Neuron (in vitro differentiated cells): ENCODE measurements around the gene NCBP2L.

Source experiments
- H2AFZ ChIP-seq: one replicate; pipeline ENCODE4 v1.6.1; 2013; ENCODE audit warnings: low read depth, mild to moderate bottlenecking, inconsistent platforms, low read length, moderate library complexity
- H3K27me3 ChIP-seq: one replicate; pipeline ENCODE4 v1.6.1; 2013; ENCODE audit warnings: low read length; ENCODE audit not compliant: insufficient read depth
- H3K36me3 ChIP-seq: one replicate; pipeline ENCODE4 v1.6.1; 2013; ENCODE audit warnings: low read length; ENCODE audit not compliant: insufficient read depth
- H3K4me1 ChIP-seq: one replicate; pipeline ENCODE4 v1.6.1; 2013; ENCODE audit warnings: low read length; ENCODE audit not compliant: insufficient read depth
- H3K4me3 ChIP-seq: 2 replicates; pipeline ENCODE4 v1.5.1; 2013; ENCODE audit warnings: mild to moderate bottlenecking, low read length, moderate library complexity
- H3K9me3 ChIP-seq: one replicate; pipeline ENCODE4 v1.6.1; 2013; ENCODE audit warnings: low read length

Gene NCBP2L

GRCh38 chrX:107760304-107761077 lies 17.0 kb upstream of the NCBP2L start:
- no peak overlapping the region for H3K4me3 ChIP-seq
- no peaks in the 10 kb centered on the region for H3K9me3 ChIP-seq
- H3K27me3 ChIP-seq: peaks cover 3% of the 10 kb centered on the region
- no peaks in the 10 kb centered on the region for H3K4me1 ChIP-seq
- H3K36me3 ChIP-seq: no peaks in the 10 kb centered on the region
- no peak overlapping the region for H2AFZ ChIP-seq

- Histone ChIP-seq H2AFZ (no peak overlapping the region), H3K36me3 (no peaks in the 10 kb centered on the region), H3K4me3 (no peak overlapping the region), H3K4me1 (no peaks in the 10 kb centered on the region), H3K27me3 (peaks cover 8% of the 10 kb centered on the region), H3K9me3 (no peaks in the 10 kb centered on the region)
Measured at GRCh38 chrX:107763647-107764046, 13.9 kb upstream of the NCBP2L start.

DNA sequence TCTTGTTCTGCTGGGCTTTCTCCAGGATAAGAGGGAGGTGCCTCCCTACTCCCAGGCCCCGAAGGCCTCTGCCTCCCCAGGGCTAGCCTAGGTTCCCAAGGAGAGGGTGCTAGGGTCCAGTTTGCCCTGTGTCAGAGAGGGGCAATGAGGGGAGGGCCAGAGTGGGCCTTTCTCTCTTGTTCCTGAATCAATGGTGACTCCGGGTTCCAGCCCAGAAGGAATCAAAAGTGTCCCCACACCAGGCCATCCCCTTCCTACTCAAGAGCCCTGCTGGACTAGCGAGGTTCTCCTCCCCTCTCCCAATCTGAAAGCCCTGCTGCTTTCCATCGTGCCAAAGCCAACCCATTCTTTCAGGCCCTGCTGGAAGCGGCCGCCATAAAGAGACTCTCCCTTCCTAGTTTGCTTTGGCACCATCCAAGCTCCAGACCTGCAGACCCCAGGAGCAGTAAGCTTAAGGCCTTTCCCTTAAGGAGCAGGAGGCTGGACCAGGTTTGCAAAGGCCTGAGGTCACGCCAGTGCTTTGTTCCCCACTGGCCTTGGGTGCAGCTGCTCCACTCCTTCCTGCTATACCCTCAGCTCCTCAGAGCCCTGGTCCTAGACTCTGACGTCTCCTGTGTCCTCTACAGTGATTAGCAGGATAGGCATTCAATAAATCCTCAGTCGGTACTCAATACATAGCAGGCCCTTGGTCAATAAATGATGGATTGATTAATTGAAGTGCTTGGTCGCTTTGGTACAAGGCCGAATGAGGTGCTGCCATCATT lies 12.5 kb upstream of the NCBP2L start:
- Histone ChIP-seq H3K4me1 (no peaks in the 10 kb centered on the region), H3K9me3 (no peaks in the 10 kb centered on the region), H3K36me3 (no peaks in the 10 kb centered on the region), H3K4me3 (no peak overlapping the region), H3K27me3 (peaks cover 8% of the 10 kb centered on the region), H2AFZ (no peak overlapping the region)

DNA sequence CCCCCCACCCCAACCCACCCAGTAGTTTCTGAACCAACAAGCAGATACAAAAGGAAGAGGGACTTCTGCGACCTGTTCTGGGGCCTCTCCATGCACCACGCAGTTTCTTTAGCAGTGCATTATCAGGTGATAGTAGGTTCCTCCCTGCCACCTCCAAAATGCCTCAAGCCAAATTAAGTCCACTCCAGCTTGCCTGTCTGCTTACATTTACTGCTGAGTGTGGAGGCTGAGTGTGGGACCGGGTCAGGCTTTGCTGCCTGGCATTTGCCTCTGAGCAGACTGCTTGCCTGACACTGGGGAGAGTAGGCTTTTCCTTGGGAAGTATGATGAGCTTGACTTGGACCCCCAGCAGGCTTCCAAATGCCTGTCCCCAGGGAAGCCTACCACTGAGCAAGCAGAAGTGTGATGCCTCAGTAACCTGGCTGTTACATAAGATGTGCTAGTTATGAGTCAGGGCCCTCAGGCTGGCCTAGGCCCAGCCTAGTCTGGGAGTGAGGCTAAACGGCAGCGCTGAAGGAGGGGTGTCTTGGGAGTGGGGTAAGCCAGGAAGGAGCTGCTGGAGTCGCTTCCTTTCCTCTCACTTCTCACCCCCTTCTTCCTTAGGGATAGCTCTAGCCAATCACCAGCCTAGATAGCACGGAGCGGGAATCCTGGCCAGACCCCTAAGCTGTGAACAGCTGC lies 10.9 kb upstream of the NCBP2L start:
- Histone ChIP-seq H3K27me3 (peaks cover 13% of the 10 kb centered on the region), H3K4me1 (no peaks in the 10 kb centered on the region)

DNA sequence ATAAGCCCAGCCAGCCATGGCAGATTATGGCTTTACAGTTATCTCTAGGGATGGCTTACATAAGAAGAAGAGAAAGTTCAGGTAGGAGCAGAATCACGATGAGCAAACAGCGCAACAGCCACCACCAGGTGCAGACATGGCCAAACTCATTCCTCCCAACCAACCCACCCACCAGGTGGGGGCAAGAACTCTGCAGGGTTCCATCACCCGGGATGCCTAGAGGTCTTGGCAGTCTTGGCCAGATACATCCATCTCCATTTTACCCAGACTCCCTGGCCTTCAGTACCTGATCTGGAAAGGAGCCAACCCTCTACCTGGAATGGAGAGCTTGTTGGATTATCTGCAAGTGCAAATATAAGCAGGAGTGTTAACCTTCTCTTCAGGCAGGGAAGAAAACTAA lies 9.5 kb upstream of the NCBP2L start:
- Histone ChIP-seq H3K4me3 (no peak overlapping the region), H3K27me3 (peaks cover 14% of the 10 kb centered on the region)

More for the DNA sequence above, 10.9 kb upstream of the NCBP2L start:
- H2AFZ ChIP-seq: no peak overlapping the region
- H3K9me3 ChIP-seq: no peaks in the 10 kb centered on the region
- no peak overlapping the region for H3K4me3 ChIP-seq
- no peaks in the 10 kb centered on the region for H3K36me3 ChIP-seq

GRCh38 chrX:107769581-107770317 lies 7.8 kb upstream of the NCBP2L start:
- H3K9me3 ChIP-seq: no peaks in the 10 kb centered on the region
- peaks cover 28% of the 10 kb centered on the region for H3K27me3 ChIP-seq
- no peak overlapping the region for H2AFZ ChIP-seq
- no peaks in the 10 kb centered on the region for H3K36me3 ChIP-seq
- no peak overlapping the region for H3K4me3 ChIP-seq
- no peaks in the 10 kb centered on the region for H3K4me1 ChIP-seq

More for the DNA sequence above, 9.5 kb upstream of the NCBP2L start:
- Histone ChIP-seq H3K4me1 (no peaks in the 10 kb centered on the region), H2AFZ (no peak overlapping the region), H3K36me3 (no peaks in the 10 kb centered on the region), H3K9me3 (no peaks in the 10 kb centered on the region)

GRCh38 chrX:107773206-107773605 lies 4.3 kb upstream of the NCBP2L start:
- peaks cover 6% of the 10 kb centered on the region for H3K4me1 ChIP-seq
- no peak overlapping the region for H2AFZ ChIP-seq
- H3K4me3 ChIP-seq: no peak overlapping the region
- H3K27me3 ChIP-seq: peaks cover 33% of the 10 kb centered on the region
- H3K9me3 ChIP-seq: no peaks in the 10 kb centered on the region
- H3K36me3 ChIP-seq: no peaks in the 10 kb centered on the region

DNA sequence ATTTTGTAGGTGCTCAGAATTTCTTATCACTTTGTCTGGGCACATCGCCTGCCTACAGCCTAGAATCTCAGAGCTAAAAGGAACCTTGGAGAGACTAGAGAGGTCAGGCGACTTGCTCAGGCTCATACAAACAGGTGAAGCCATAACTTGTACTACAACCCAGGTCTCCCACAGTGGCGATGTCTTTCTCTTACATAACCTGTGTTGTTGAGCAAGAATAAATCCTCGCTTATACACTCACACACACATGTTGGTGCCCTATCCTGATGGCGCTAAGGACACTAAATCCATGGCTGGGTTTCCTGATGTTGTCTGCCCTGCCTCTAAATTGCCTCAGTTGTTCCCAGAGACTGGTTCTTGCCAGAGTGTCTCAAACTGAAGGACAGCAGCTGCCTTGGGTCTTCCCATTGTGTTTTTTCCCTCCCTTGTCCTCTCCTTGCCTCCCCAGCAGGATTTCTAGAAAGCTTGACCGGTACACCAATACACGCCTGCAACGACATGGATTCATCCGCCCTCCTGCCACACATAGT lies 3.6 kb upstream of the NCBP2L start:
- Histone ChIP-seq H3K27me3 (peaks cover 33% of the 10 kb centered on the region), H3K4me1 (peaks cover 6% of the 10 kb centered on the region), H3K9me3 (no peaks in the 10 kb centered on the region), H3K4me3 (no peak overlapping the region), H3K36me3 (no peaks in the 10 kb centered on the region), H2AFZ (no peak overlapping the region)

DNA sequence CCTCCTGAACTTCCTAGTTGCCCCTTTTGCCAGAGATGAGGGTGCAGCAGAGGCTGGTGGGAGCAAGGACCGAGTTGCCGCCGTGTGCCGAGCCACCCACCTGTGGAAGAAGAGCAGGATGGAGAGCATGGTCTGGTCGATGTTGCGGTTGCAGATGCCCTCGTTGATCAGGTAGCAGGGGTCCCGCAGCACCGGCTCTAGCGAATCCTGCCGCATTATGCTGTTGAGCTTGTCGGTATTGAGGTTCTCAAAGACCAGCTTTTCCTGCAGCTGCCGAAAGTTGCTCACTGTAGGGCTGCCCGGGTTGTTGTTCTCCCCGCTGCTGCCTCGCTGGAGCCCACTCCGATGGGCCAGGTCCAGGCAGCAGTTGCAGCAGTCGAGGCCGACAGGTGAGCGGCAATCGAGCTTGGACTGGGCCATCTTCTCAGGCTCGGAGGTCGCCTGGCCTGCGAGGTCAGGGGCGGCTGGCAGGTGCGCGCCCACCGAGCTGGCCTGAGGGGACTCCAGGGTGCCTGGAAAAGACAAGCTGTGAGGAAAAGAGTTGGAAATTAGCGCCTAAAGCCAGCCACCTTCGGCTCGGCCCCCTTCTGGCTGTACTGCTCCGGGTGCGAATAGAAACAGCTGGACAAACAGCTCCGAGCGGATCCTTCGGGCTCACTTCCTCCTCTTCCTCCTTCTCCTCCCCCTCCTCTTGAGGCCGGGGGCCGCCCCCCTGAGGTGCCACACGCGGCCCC lies 2.4 kb upstream of the NCBP2L start:
- peak overlapping the region; percentile 2 for H3K4me3 ChIP-seq
- peak overlapping the region; percentile 54 for H2AFZ ChIP-seq
- H3K9me3 ChIP-seq: no peaks in the 10 kb centered on the region
- peaks cover 33% of the 10 kb centered on the region for H3K27me3 ChIP-seq
- H3K36me3 ChIP-seq: no peaks in the 10 kb centered on the region
- H3K4me1 ChIP-seq: peaks cover 6% of the 10 kb centered on the region

GRCh38 chrX:107775734-107776511 lies 1.6 kb upstream of the NCBP2L start, which contains the start of gene TSC22D3:
TSS of gene TSC22D3 (minus strand) at chrX:107775787. CDS start at chrX:107775419, 368 bp downstream.
- peak within 1 kb of the TSS; percentile 2 for H3K4me3 ChIP-seq
- no peaks in the 10 kb centered on the region for H3K9me3 ChIP-seq
- peak within 1 kb of the TSS; percentile 54 for H2AFZ ChIP-seq
- H3K4me1 ChIP-seq: peaks cover 6% of the 10 kb centered on the region
- peaks cover 28% of the 10 kb centered on the region for H3K27me3 ChIP-seq
- H3K36me3 ChIP-seq: no peaks in the 10 kb centered on the region

DNA sequence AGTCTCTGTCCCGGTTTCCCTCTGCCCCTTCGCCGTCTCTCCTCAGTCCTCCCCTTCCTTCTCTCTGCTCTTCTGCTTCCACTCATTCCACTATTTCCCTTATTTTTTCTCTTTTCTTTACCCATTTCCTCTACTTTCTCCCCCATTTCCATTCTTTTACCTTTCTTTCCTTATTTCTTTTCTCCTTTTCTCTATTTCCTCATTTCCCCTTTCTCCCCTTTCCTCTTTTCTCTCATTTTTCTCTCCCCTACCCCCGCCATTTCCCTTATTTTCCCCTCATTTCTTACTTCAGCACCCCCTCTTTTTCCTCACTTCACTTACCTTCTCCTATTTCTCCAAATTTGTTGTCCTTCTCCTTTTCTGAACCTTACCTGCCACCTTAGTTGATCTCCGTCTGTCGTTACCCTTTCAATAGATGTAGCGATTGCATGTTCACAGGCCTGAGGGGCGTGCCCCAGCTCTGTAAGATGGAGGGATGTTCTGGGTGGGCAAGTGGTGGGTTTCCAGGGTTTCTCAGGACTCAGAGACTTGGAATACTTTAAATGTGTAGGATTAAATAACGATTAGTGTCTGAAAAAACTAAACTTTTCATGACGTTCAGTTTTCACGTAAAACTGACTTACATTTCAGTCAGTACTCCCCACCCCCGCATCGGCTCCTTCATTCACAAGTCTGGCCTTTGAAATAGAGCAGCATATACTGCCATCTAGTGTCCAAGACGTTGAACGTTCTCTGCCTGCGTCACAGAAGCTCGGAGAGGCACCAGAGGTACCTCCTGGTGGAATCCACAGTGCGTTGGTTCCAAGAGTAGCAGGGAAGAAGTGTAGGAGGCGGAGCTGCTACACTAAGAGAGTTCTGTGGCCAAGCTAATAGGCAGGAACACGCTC lies 641 bp upstream of the NCBP2L start:
- Histone ChIP-seq H2AFZ (peak overlapping the region; percentile 54), H3K27me3 (peaks cover 28% of the 10 kb centered on the region), H3K4me3 (no peak overlapping the region), H3K36me3 (no peaks in the 10 kb centered on the region), H3K4me1 (peaks cover 6% of the 10 kb centered on the region), H3K9me3 (no peaks in the 10 kb centered on the region)
